ENCODE measurements around the gene SMYD1.

DNA sequence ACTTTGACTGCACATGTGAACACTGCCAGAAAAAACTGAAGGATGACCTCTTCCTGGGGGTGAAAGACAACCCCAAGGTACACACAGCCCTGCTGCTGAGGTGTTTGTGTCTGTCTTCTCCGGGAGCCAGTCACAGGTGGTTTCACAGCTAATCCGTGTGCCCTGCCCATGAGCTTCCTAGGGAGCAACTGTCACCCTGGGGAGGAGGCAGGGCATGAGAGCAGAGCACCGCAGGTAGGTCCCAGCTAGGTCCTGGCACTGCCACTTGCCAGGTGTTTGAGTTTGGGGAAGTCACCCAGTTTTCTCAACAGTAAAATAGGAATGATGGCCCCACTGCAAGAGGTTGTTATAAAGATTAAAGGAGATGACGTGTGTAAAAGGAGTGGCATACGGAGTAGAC lies 29.1 kb downstream of the SMYD1 start:
- no peak for TF ChIP-seq CTCF (IDR thresholded peaks at IDR 0.05; ENCODE audit: poor library complexity, severe bottlenecking)
- no peak for TF ChIP-seq EZH2 (IDR thresholded peaks at IDR 0.05; ENCODE audit: borderline replicate concordance, insufficient read depth, low read length, poor library complexity, severe bottlenecking)
- TF ChIP-seq POLR2AphosphoS5 (IDR thresholded peaks at IDR 0.05): no peak

Data from neural cell (in vitro differentiated cells).